Uterus (tissue), 2 donors: Measurements from ENCODE around the gene KIAA1328.

Experiments used
- POLR2A ChIP-seq, 2 donors: fragments of 450-650 bp; IDR thresholded peaks; one replicate each; pipeline ENCODE4 v1.6.1; 2016; ENCODE audit warnings: antibody characterized with exemption in 2 of 2, mild to moderate bottlenecking in 1 of 2, moderate library complexity in 1 of 2
- TF ChIP-seq, protein P1 (sequence below), 4 experiments: fragments of 200-600 bp in 2 of 4; fragments of 450-650 bp in 2 of 4; sonication (generic) in 2 of 4; IDR thresholded peaks; one replicate each; pipeline ENCODE4 v1.5.1; 2016 to 2019; ENCODE audit warnings: antibody characterized with exemption in 4 of 4, mild to moderate bottlenecking in 2 of 4, moderate library complexity in 1 of 4

DNA sequence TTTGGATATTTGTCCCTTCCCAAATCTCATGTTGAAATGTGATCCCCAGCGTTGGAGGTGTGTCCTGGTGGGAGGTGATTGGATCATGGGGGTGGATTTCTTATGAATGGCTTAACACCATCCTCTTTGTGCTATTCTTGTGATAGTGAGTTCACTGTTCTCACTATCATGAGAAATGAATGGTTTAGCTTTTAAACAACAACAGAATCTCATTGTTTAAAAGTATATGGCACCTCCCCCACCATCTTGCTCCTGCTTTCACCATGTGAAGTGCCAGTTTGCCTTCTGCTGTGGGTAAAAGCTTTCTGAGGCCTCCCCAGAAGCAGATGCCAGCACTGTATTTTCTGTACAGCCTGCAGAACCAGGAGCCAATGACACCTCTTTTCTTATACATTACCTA is 38.1 kb downstream of the KIAA1328 start:
- TF ChIP-seq, protein P1, sequence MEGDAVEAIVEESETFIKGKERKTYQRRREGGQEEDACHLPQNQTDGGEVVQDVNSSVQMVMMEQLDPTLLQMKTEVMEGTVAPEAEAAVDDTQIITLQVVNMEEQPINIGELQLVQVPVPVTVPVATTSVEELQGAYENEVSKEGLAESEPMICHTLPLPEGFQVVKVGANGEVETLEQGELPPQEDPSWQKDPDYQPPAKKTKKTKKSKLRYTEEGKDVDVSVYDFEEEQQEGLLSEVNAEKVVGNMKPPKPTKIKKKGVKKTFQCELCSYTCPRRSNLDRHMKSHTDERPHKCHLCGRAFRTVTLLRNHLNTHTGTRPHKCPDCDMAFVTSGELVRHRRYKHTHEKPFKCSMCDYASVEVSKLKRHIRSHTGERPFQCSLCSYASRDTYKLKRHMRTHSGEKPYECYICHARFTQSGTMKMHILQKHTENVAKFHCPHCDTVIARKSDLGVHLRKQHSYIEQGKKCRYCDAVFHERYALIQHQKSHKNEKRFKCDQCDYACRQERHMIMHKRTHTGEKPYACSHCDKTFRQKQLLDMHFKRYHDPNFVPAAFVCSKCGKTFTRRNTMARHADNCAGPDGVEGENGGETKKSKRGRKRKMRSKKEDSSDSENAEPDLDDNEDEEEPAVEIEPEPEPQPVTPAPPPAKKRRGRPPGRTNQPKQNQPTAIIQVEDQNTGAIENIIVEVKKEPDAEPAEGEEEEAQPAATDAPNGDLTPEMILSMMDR (IDR thresholded peaks at IDR 0.05): no peak
- TF ChIP-seq POLR2A (IDR thresholded peaks at IDR 0.05): no peak
